ENCODE results near the gene GCSAML. TPM values are rescaled to one million over a fixed set of nuclear protein-coding genes. Genes with fewer than 3 reads are reported as not detected.

GCSAML gene
- total and polyA plus RNA-seq, 2 of the 13 experiments (the other 11 are each of a cell fraction or from before 2014, with no cell fraction given) = not detected

GRCh38 chr1:247552231-247552630 lies 3.3 kb downstream of the GCSAML start (continued):
- TF ChIP-seq ZNF557 (CRISPR knock-in tag; IDR thresholded peaks at IDR 0.05) (no peak), ZNF580 (CRISPR knock-in tag; IDR thresholded peaks at IDR 0.05; ENCODE audit: borderline replicate concordance, low read depth) (no peak), ATF4 (CRISPR knock-in tag; IDR thresholded peaks at IDR 0.05) (no peak), POLR2AphosphoS2 (IDR thresholded peaks at IDR 0.05; ENCODE audit: low read depth, low read length) (no peak), FUBP1 (CRISPR knock-in tag; IDR thresholded peaks at IDR 0.05; ENCODE audit: borderline replicate concordance) (no peak), ZNF713 (CRISPR knock-in tag; IDR thresholded peaks at IDR 0.05) (no peak)

GRCh38 chr1:247557926-247558674 lies 9.2 kb downstream of the GCSAML start:
- Histone ChIP-seq H3K27me3 (ENCODE audit: control insufficient read depth in 1 of 2, insufficient read depth in 2 of 2, low read length in 2 of 2) (peaks cover 0 to 4% of the 10 kb centered on the region in 2 experiments; a peak in 3 of 5 replicates), H2AFZ (ENCODE audit: low read length) (no peak overlapping the region), H4K20me1 (ENCODE audit: insufficient read depth, low read length) (no peaks in the 10 kb centered on the region), H3K79me2 (ENCODE audit: insufficient read depth, low read length) (no peaks in the 10 kb centered on the region), H3K27ac (ENCODE audit: extremely low read length, insufficient read depth, low read length) (no peak overlapping the region), H3K9me3 (ENCODE audit: low read length) (no peaks in the 10 kb centered on the region), H3K4me3 (replicated peaks in 1 of 3; ENCODE audit: insufficient read depth in 1 of 3, low read depth in 2 of 3, low read length in 3 of 3) (no peak overlapping the region), H3K4me1 (ENCODE audit: insufficient read depth, low read length) (no peaks in the 10 kb centered on the region), H3K4me2 (ENCODE audit: low read depth, low read length) (no peak overlapping the region), H3K9ac (ENCODE audit: insufficient read depth, low read depth, low read length) (no peak overlapping the region), H3K36me3 (replicated peaks in 1 of 2; ENCODE audit: control insufficient read depth in 1 of 2, insufficient read depth in 2 of 2, low read length in 2 of 2) (no peaks in the 10 kb centered on the region)
- TF ChIP-seq RNF2 (conservative IDR thresholded peaks at IDR 0.05; ENCODE audit: low read depth) (no peak), ATRX (CRISPR knock-in tag; IDR thresholded peaks at IDR 0.05; ENCODE audit: borderline replicate concordance) (no peak), SMAD9 (CRISPR knock-in tag; IDR thresholded peaks at IDR 0.05) (no peak), NCOR1 (IDR thresholded peaks at IDR 0.05; ENCODE audit: borderline replicate concordance, low read length) (no peak), CBFB (CRISPR knock-in tag; IDR thresholded peaks at IDR 0.05) (no peak)
- POLR2A ChIA-PET = no interaction called here
- intact Hi-C loops (cut with micrococcal nuclease; ENCODE audit: unreplicated experiment) (no loop called here), in situ Hi-C loops (cut with HindIII; ENCODE audit: extremely low pct_ligation_motif_present, low pct_unique_long_range_greater_than_20kb) (no loop called here)
- no peak for ATAC-seq
- no TSS peak for BruUV-seq (replicated peaks)
- DNase-seq (ENCODE audit: low spot score) = no peak
- FAIRE-seq = no peak
- CTCF ChIA-PET (ENCODE audit: low intra/inter-chr PET ratio, low total read pairs) = no interaction called here
- WGBS (ENCODE audit: low lambda C conversion rate) = 0% methylated on average over 2 of the region's 2 CpGs

Measured in HepG2 (cell line).